HG02642 (cell line): Measurements from ENCODE around the gene CDYL.
A peak's percentile ranks its signal among the peaks of the same experiment; 100 is the strongest.

Source experiments
- ATAC-seq: cut with Tn5 transposase; IDR thresholded peaks from one replicate; pipeline ENCODE4 v1.9.1; 2021; ENCODE audit warnings: mild to moderate bottlenecking; ENCODE audit not compliant: unreplicated experiment, poor library complexity

The CDYL gene

GRCh38 chr6:4776131-4776492 is at the start of gene CDYL:
Gene CDYL, plus strand, starts transcription at chr6:4776404. Its CDS starts 380 bp downstream, at chr6:4776784.
- peak; percentile 75 for ATAC-seq

GRCh38 chr6:4726645-4727044 is 49.6 kb upstream of the CDYL start:
- no peak for ATAC-seq

GRCh38 chr6:4727217-4727616 is 49.0 kb upstream of the CDYL start:
- no peak for ATAC-seq

- no peak for ATAC-seq
Observed at GRCh38 chr6:4727671-4728435, 48.4 kb upstream of the CDYL start.

GRCh38 chr6:4728436-4728769 is 47.8 kb upstream of the CDYL start:
- ATAC-seq: no peak

- no peak for ATAC-seq
Observed at GRCh38 chr6:4728926-4729325, 47.3 kb upstream of the CDYL start.

- ATAC-seq: no peak
Observed at GRCh38 chr6:4731996-4732395, 44.2 kb upstream of the CDYL start.

- ATAC-seq: no peak
Observed at GRCh38 chr6:4732691-4733315, 43.4 kb upstream of the CDYL start.

GRCh38 chr6:4736371-4736873 is 39.8 kb upstream of the CDYL start:
- no peak for ATAC-seq

GRCh38 chr6:4740032-4740431 is 36.2 kb upstream of the CDYL start:
- ATAC-seq: no peak

- ATAC-seq: no peak
Observed at GRCh38 chr6:4743062-4743461, 33.1 kb upstream of the CDYL start.

GRCh38 chr6:4743926-4744325 is 32.3 kb upstream of the CDYL start:
- no peak for ATAC-seq

- ATAC-seq: no peak
Observed at GRCh38 chr6:4747588-4747987, 28.6 kb upstream of the CDYL start.

- ATAC-seq: no peak
Observed at GRCh38 chr6:4751823-4752464, 24.3 kb upstream of the CDYL start.

- no peak for ATAC-seq
Observed at GRCh38 chr6:4756247-4756646, 20.0 kb upstream of the CDYL start.

- no peak for ATAC-seq
Observed at GRCh38 chr6:4759997-4760396, 16.2 kb upstream of the CDYL start.

GRCh38 chr6:4760773-4761172 is 15.4 kb upstream of the CDYL start:
- ATAC-seq: no peak

GRCh38 chr6:4762294-4762693 is 13.9 kb upstream of the CDYL start:
- ATAC-seq: no peak

- no peak for ATAC-seq
Observed at GRCh38 chr6:4763921-4764320, 12.3 kb upstream of the CDYL start.

GRCh38 chr6:4768815-4769214 is 7.4 kb upstream of the CDYL start:
- ATAC-seq: no peak

- no peak for ATAC-seq
Observed at GRCh38 chr6:4772750-4773149, 3.5 kb upstream of the CDYL start.

- no peak for ATAC-seq
Observed at GRCh38 chr6:4773181-4773580, 3.0 kb upstream of the CDYL start.
